Right lobe of liver (tissue), 6 donors: Measurements from ENCODE around the gene TMEM238L. TPM values are rescaled to one million over a fixed set of nuclear protein-coding genes. Genes with fewer than 3 reads are reported as not detected.

Experiments
- ATAC-seq, 4 donors: fragments of 200-7000 bp; cut with Tn5 transposase; one replicate each; pipeline ENCODE4 v1.9.1; 2020; ENCODE audit warnings: mild to moderate bottlenecking in 4 of 4, moderate library complexity in 4 of 4
- DNase-seq, 3 donors: peaks; one replicate each; pipeline ENCODE4 v3.0.0-alpha.2; 2020
- H3K27ac ChIP-seq, 3 donors: fragments of 200-600 bp; one replicate each; pipeline ENCODE4 v1.8.0; 2022
- H3K27me3 ChIP-seq, 2 donors: fragments of 200-600 bp; one replicate each; pipeline ENCODE4 v1.8.0; 2022
- H3K36me3 ChIP-seq, 4 donors: fragments of 200-600 bp; sonication (generic) in 1 of 4; one replicate each; pipeline versions ENCODE4 v1.5.1 to v1.8.0; 2017 to 2022; ENCODE audit warnings: control low read depth in 1 of 4
- H3K4me1 ChIP-seq, 4 donors: fragments of 200-600 bp; sonication (generic) in 1 of 4; one replicate each; pipeline versions ENCODE4 v1.5.1 to v1.8.0; 2017 to 2022; ENCODE audit warnings: control low read depth in 1 of 4
- H3K4me3 ChIP-seq, 3 donors: fragments of 200-600 bp; one replicate each; pipeline ENCODE4 v1.8.0; 2022
- H3K9me3 ChIP-seq, 4 donors: fragments of 200-600 bp; sonication (generic) in 1 of 4; one replicate each; pipeline versions ENCODE4 v1.5.1 to v1.8.0; 2017 to 2022; ENCODE audit warnings: control low read depth in 1 of 4
- POLR2A ChIP-seq: fragments of 450-650 bp; IDR thresholded peaks from one replicate; pipeline ENCODE4 v1.6.1; 2017; ENCODE audit warnings: antibody characterized with exemption, mild to moderate bottlenecking
- WGBS: methylation state at CpG from one replicate; pipeline ENCODE4 v1.1.6; 2018; ENCODE audit warnings: low coverage, low lambda C conversion rate; ENCODE audit not compliant: insufficient coverage; ENCODE audit errors: missing lambda C conversion rate; 5-methylcytosine and 5-hydroxymethylcytosine counted together
- intact Hi-C, 2 donors: fragments of 100-400 bp; cut with DNase I; formaldehyde crosslinking; loops; one replicate each; pipeline versions ENCODE4 v1.11.2 to v1.14.1; 2022
- total RNA-seq, 6 experiments: library from RNA; depleted of rRNA in 2 of 6; stranded (reverse); fragments of >200 nt in 2 of 6; fragmentation: NEBNext Ultra II Directional in 3 of 6; extraction: Animal tissue kit (Norgen Biotek cat#: 25700) in 3 of 6; gene quantifications; one replicate each; pipeline versions ENCODE4 v1.1.0 to v1.2.4, GENCODE V29; 2016 to 2023
- TF ChIP-seq, protein P1 (sequence below), 4 donors: fragments of 200-600 bp in 3 of 4; fragments of 450-650 bp in 1 of 4; IDR thresholded peaks; one replicate each; pipeline versions ENCODE4 v1.5.1 to v1.8.0; 2016 to 2022; ENCODE audit warnings: antibody characterized with exemption in 4 of 4, mild to moderate bottlenecking in 2 of 4
- donor health status: DM: no; HTN: yes; CAD: no.
- donor health status: DM: no; HTN: no; CAD: no.
- donor health status: DM: no; HTN: no; CAD: no.
- donor health status: DM: no; HTN: yes; CAD: no.
- donor health status: DM: no; HTN: yes; CAD: no.

TMEM238L gene
- total RNA-seq, 6 experiments from 2014 or later, result not detected

DNA sequence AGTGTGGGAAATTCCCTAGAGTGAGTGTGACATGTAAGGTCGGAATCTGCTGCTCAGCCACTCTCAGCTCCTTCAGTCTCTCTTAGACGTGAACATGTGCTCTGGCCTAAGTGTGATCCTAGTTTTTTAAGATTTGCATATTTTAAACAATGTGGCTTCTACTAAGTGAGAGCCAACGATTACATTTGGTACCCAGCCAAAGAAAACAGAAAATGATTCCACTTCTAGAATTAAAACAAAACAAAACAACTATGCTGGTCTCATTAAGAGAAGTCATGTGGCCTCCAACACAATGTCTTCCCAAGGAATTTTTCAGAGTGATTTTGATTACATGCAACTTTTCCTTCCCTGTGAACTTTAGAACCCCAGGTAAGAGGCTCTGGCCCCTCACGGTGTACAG, 10.1 kb downstream of the TMEM238L start:
- H3K27me3 ChIP-seq, result no peaks in the 10 kb centered on the region
- no peaks in the 10 kb centered on the region for H3K9me3 ChIP-seq
- DNase-seq, result no peak
- no peak for ATAC-seq
- TF ChIP-seq, protein P1, sequence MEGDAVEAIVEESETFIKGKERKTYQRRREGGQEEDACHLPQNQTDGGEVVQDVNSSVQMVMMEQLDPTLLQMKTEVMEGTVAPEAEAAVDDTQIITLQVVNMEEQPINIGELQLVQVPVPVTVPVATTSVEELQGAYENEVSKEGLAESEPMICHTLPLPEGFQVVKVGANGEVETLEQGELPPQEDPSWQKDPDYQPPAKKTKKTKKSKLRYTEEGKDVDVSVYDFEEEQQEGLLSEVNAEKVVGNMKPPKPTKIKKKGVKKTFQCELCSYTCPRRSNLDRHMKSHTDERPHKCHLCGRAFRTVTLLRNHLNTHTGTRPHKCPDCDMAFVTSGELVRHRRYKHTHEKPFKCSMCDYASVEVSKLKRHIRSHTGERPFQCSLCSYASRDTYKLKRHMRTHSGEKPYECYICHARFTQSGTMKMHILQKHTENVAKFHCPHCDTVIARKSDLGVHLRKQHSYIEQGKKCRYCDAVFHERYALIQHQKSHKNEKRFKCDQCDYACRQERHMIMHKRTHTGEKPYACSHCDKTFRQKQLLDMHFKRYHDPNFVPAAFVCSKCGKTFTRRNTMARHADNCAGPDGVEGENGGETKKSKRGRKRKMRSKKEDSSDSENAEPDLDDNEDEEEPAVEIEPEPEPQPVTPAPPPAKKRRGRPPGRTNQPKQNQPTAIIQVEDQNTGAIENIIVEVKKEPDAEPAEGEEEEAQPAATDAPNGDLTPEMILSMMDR (IDR thresholded peaks at IDR 0.05), result no peak
- TF ChIP-seq POLR2A, result no peak
- H3K36me3 ChIP-seq, result no peaks in the 10 kb centered on the region
- no peak overlapping the region for H3K4me3 ChIP-seq
- H3K27ac ChIP-seq, result no peak overlapping the region
- WGBS, result 43% methylated on average over 4 of the region's 4 CpGs
- H3K4me1 ChIP-seq, result peaks cover 0 to 29% (median 11%) of the 10 kb centered on the region in 4 donors
- intact Hi-C loops, result no loop called here

DNA sequence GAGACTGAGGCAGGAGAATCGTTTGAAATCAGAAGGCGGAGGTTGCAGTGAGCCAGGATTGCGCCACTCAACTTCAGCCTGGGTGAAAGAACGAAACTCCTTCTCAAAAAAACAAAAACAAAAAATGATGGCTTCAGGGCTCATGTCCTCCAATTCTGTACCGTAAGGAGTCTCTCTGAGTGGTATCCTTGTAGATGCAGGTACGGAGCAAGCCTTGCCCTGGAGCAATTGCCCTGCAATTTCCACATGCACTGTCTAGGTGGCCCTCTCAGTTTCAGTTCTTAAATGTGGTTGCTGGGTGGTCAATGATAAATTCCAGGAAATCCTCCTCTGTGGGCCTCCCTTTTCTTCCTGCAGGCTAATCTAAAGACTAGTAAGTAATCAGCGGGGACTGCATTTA, 10.6 kb downstream of the TMEM238L start:
- Histone ChIP-seq H3K9me3 (no peaks in the 10 kb centered on the region), H3K4me1 (peaks cover 0 to 23% (median 7%) of the 10 kb centered on the region in 4 donors), H3K36me3 (no peaks in the 10 kb centered on the region), H3K4me3 (no peak overlapping the region), H3K27me3 (no peaks in the 10 kb centered on the region), H3K27ac (no peak overlapping the region)
- intact Hi-C loops, result no loop called here
- DNase-seq (no peak), ATAC-seq (no peak)
- TF ChIP-seq, protein P1 (IDR thresholded peaks at IDR 0.05), result no peak
- no peak for TF ChIP-seq POLR2A
- WGBS, result 83% methylated on average over 7 of the region's 7 CpGs

DNA sequence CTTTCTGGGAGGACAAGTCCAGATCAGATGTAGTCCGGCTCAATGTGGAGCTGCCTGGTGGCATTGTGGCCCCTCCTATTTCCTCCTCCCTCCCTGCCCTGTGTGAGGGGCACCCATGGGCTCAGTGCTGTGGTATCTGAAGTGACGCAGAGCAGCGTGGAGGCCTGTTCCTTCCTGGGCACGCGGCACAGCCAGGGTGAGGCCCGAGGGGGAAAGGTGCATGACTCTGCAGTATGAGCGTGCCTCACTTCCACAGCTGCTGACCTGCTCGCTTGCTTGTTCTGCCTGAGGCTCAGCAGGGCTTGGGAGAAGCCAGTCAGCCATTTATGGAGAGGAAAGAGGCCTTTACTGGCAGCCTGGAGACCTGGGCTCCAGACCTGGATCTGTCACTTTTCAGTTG, 11.7 kb downstream of the TMEM238L start:
- intact Hi-C loops, result no loop called here
- Histone ChIP-seq H3K4me3 (no peak overlapping the region), H3K36me3 (no peaks in the 10 kb centered on the region), H3K27ac (no peak overlapping the region), H3K9me3 (no peaks in the 10 kb centered on the region), H3K4me1 (peaks cover 0 to 14% (median 0%) of the 10 kb centered on the region in 4 donors), H3K27me3 (no peaks in the 10 kb centered on the region)
- no peak for DNase-seq
- no peak for ATAC-seq
- TF ChIP-seq POLR2A, result no peak
- TF ChIP-seq, protein P1 (IDR thresholded peaks at IDR 0.05), result no peak
- 0% methylated on average over 1 of the region's 8 CpGs for WGBS

DNA sequence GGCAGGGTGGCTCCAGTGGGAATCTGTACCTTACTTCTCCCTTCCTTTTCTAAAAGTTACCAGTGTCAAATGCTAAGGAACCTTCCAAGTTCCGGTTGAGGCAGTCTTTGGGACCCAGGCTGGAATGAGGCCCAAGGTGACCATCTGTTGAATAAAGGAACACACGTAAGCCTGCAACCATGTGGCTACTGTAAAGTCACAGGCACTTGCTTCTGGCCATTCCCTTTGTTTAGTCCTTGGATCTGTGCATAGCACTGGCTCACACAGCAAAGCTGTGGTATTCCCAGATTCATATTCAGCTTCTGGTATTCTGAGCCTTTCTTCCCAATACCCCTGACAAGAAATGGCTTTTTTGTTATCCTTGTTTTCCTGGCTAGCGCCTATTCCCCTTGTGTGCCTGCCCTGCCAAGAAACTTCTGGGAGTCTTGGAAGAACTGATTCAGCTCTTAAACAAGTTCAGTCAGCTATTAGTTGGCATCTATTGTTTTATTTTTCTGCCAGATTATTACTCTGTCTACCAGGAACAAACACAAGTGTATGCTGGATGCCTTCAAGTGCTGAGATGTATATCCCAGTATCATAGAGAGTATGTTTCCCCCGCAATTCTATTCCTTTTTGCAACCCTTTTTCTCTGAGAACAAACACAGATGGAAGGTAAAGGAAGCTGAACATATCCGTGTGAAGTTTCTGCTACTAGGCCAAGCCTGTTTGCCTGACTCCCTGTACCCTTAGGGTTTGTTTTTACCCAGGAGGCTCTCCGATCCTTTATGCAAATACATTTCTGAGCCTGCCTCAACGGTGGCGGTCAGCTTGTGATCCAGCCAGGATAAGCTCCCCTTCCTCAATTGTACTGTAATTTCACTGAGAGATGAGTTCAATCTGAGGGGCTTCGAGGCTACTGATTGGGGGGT, 13.2 kb downstream of the TMEM238L start:
- Histone ChIP-seq H3K9me3 (no peaks in the 10 kb centered on the region), H3K27ac (no peak overlapping the region), H3K36me3 (no peaks in the 10 kb centered on the region), H3K4me1 (peaks cover 0 to 14% (median 0%) of the 10 kb centered on the region in 4 donors), H3K4me3 (no peak overlapping the region), H3K27me3 (no peaks in the 10 kb centered on the region)
- WGBS, result 83% methylated on average over 8 of the region's 9 CpGs
- no peak for TF ChIP-seq POLR2A
- TF ChIP-seq, protein P1 (IDR thresholded peaks at IDR 0.05), result no peak
- ATAC-seq, result no peak
- DNase-seq, result no peak
- intact Hi-C loops, result no loop called here
